ENCODE data around the gene UNC119B.

The UNC119B gene

GRCh38 chr12:120766566-120766965, 56.3 kb downstream of the UNC119B start:
- DNase-seq (ENCODE audit: low read depth in 2 of 2) = no peak

GRCh38 chr12:120767071-120768024, 57.1 kb downstream of the UNC119B start:
- DNase-seq (ENCODE audit: low read depth in 2 of 2) = no peak

- DNase-seq (ENCODE audit: low read depth in 2 of 2) = no peak
These were observed 60.8 kb downstream of the UNC119B start for GRCh38 chr12:120771097-120771496.
